Esophagus muscularis mucosa (tissue), 4 donors: ENCODE results near the gene CDC23.

Experiments
- CTCF ChIP-seq, 3 experiments: fragments of 200-600 bp in 2 of 3; fragments of 450-650 bp in 1 of 3; sonication (generic) in 2 of 3; IDR thresholded peaks; one replicate each; pipeline ENCODE4 v1.5.1; 2017 to 2019; ENCODE audit warnings: antibody characterized with exemption in 3 of 3, mild to moderate bottlenecking in 2 of 3, moderate library complexity in 1 of 3
- EP300 ChIP-seq: sonication (generic); formaldehyde crosslinking; IDR thresholded peaks from one replicate; pipeline ENCODE4 v1.6.1; 2017; ENCODE audit warnings: antibody characterized with exemption
- POLR2A ChIP-seq: fragments of 450-650 bp; IDR thresholded peaks from one replicate; pipeline ENCODE4 v1.6.1; 2017; ENCODE audit warnings: antibody characterized with exemption, moderate library complexity, mild to moderate bottlenecking, low read depth

GRCh38 chr5:138245717-138246116, 32.6 kb upstream of the CDC23 start:
- no peak for TF ChIP-seq CTCF (IDR thresholded peaks at IDR 0.05)
- no peak for TF ChIP-seq POLR2A
- no peak for TF ChIP-seq EP300
